ENCODE measurements around the gene SLC25A31. TPM values are rescaled to one million over a fixed set of nuclear protein-coding genes. Genes with fewer than 3 reads are reported as not detected.

The SLC25A31 gene
- not detected in 2 replicates for total RNA-seq

GRCh38 chr4:127730142-127730913 lies at the start of gene SLC25A31:
SLC25A31 (plus strand) TSS chr4:127730400; CDS start chr4:127730546, 146 bp downstream.

GRCh38 chr4:127782275-127783025 lies 52.2 kb downstream of the SLC25A31 start, which contains the start of gene HSPA4L:
HSPA4L (plus strand) TSS chr4:127782322; CDS start chr4:127782551, 229 bp downstream.

Other genes with a start within 250 kb of the SLC25A31 start
- 2.6 and 4.6 TPM in 2 replicates for gene INTU, start 97.4 kb upstream of the SLC25A31 start, total RNA-seq
- 7.8 and 14.4 TPM in 2 replicates for gene HSPA4L, start 51.9 kb downstream of the SLC25A31 start, total RNA-seq
- 5.2 and 13.3 TPM in 2 replicates for gene PLK4, start 150.5 kb downstream of the SLC25A31 start, total RNA-seq
- gene MFSD8, start 234.8 kb downstream of the SLC25A31 start, total RNA-seq: 19.3 and 20.6 TPM in 2 replicates
- gene ABHD18, start 235.0 kb downstream of the SLC25A31 start, total RNA-seq: 7.5 and 9.2 TPM in 2 replicates

All from vein endothelial cell (primary cell).